GM18505 (cell line): ENCODE data around the gene SUN5.
"Not testable (repeated sequence)": the region's sequence is repeated elsewhere in the genome, so short reads cannot be mapped to it uniquely, and the experiment has no call there.

ENCODE experiments used
- ATAC-seq: cut with Tn5 transposase; IDR thresholded peaks from one replicate; pipeline ENCODE4 v1.9.1; 2021; ENCODE audit not compliant: unreplicated experiment
- POLR2A ChIP-seq: IDR thresholded peaks from 4 replicates; pipeline ENCODE4 v1.6.1; 2011; ENCODE audit warnings: borderline replicate concordance; ENCODE audit not compliant: insufficient read depth, insufficient read length; ENCODE audit errors: extremely low read depth

SUN5 gene, protein sequence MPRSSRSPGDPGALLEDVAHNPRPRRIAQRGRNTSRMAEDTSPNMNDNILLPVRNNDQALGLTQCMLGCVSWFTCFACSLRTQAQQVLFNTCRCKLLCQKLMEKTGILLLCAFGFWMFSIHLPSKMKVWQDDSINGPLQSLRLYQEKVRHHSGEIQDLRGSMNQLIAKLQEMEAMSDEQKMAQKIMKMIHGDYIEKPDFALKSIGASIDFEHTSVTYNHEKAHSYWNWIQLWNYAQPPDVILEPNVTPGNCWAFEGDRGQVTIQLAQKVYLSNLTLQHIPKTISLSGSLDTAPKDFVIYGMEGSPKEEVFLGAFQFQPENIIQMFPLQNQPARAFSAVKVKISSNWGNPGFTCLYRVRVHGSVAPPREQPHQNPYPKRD

DNA sequence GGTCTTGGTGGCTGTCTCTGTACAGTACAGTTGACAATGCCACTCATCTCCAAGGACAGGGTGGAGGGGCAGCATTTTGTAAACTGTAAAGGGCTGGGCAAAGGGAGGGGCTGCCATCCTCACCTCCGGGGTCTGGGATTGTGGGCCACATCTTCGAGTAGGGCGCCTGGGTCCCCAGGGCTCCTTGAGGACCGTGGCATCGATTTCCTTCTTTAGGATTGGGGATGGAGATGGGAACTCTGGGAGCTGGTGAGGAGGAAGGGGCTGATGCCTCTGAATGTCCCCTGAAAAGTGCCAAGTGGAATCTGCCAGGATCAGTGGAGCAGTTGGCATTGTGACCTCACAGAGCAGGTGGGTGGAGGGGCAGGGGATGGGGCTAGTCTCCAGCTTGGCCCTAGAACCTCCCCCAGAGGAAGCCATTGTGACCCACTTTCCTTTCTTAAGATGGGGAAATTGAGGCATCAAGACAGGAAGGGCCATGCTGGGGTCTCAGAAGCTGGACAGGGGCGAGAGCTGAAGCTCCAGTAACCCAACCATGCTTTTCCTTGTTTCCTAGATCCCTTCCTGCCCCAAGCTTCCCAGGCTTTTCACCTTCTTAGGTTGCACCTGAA lies at the start of gene SUN5:
SUN5 (minus strand) TSS at position 293 of the 611 bp plus-strand sequence; CDS start at position 200, 93 bp downstream.
- no peak for ATAC-seq
- TF ChIP-seq POLR2A = no peak

GRCh38 chr20:33053291-33054106 lies 49.3 kb upstream of the SUN5 start, which contains the start of gene BPIFB3:
TSS of gene BPIFB3 (plus strand) at chr20:33053903. CDS start at chr20:33055436, 1,533 bp downstream.
- TF ChIP-seq POLR2A = no peak
- ATAC-seq = no peak

GRCh38 chr20:33051333-33051732 lies 47.1 kb upstream of the SUN5 start:
- no peak for ATAC-seq
- TF ChIP-seq POLR2A = no peak

DNA sequence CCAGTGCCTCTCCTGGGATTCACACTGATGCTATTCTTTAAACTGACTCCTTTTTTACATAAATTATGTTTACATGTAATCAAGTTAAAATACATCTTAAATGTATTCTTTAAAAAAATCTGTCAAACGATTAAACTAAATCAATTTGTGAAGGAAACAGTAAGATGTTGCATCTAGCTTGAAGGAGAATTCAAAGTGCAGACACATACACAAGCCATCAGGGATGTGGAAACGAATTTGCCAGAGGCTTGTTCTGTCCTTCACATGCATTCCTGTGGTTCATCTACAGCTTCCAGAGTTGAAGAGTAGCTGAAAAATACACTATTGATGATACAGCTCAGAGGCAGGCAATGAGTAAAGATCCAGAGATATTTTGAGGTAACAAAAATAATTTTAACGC lies 42.2 kb upstream of the SUN5 start:
- no peak for ATAC-seq

DNA sequence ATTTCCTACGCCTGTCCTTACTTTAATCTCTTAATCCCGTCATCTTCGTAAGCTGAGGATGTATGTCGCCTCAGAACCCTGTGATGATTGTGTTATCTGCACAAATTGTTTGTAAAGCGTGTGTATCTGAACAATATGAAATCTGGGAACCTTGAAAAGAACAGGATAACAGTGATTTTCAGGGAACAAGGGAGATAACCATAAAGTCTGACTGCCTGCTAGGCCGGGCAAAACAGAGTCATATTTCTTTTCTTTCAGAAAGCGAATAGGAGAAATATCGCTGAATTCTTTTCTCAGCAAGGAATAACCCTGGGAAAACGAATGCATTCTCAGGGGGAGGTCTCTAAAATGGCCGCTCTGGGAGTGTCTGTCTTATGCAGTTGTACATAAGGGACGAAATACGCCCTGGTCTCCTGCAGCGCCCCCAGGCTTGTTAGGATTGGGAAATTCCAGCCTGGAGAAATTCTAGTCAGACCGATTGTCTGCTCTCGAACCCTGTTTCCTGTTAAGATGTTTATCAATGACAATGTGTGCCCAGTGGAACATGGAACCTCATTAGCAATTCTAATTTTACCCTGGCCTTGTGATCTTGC lies 41.0 kb upstream of the SUN5 start:
- ATAC-seq = not testable (repeated sequence)

More for the DNA sequence above, 42.2 kb upstream of the SUN5 start:
- no peak for TF ChIP-seq POLR2A

- no peak for ATAC-seq
- TF ChIP-seq POLR2A = no peak
Measured at GRCh38 chr20:33043731-33044181, 39.5 kb upstream of the SUN5 start.

DNA sequence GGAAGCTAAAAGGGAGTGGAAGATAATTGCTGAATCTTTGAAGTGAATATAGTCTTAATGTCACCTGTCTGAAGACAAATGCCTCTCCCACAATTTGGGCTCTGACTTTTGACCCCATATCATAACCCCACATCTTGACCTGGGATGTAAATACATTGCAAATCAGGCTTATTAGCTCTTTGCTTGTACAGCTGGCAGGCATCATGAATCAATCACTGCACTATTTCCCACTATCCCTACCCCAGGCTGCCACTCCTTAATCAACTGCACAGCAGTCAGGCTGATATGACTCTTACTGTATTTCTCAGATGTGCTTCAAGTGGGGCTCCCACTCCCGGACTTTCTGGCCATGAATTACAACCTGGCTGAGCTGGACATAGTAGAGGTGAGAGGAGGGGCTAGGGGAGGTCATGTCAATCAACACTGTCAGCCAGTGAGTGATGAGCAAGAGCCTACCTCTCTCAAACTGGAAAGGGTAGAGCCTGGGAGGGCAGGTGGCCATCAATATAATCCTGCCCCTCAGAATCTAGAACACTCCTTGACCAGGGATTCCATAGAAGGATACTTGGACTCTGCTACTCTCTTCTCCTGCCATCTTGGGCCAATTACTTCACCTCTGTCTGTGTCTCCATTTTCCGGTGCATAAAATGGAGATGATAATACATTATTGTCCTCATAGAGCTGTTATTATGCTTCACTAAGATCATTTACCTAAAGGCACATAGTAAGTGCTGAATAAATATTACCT lies 38.9 kb upstream of the SUN5 start:
- no peak for TF ChIP-seq POLR2A
- no peak for ATAC-seq

- ATAC-seq = no peak
- TF ChIP-seq POLR2A = no peak
Measured at GRCh38 chr20:33042430-33042829, 38.2 kb upstream of the SUN5 start.

DNA sequence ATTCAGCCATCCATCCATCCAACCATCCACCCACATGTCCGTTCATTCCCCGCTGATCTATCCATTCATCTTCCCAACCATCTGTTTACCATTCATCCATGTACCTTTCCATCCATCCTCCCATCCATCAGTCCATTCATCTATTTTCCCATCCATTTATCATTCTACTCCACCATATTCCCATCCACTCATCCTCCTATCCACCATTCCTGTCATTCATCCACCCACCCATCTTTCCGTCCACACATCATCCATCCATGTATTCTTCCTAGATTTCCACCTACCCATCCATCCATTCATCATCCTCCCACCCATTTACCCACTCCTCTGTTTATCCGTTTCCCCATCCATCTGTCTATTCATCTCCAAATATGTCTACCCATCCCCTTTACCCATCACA lies 34.0 kb upstream of the SUN5 start:
- no peak for TF ChIP-seq POLR2A
- no peak for ATAC-seq

DNA sequence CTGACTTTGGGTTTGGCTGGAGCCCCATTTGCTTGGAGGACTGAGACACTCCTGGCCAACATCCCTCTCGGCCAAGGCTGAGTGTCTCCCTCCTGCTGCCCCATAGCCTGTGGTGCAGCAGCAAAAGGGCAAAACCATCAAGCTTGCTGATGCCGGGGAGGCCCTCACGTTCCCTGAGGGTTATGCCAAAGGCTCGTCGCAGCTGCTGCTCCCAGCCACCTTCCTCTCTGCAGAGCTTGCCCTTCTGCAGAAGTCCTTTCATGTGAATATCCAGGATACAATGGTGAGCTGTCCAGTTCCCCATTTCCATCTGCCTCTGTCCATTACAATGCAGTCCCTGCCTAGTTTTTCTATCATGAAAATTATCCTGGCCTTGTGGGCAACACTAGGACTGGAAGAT lies 33.2 kb upstream of the SUN5 start:
- ATAC-seq = no peak
- no peak for TF ChIP-seq POLR2A

DNA sequence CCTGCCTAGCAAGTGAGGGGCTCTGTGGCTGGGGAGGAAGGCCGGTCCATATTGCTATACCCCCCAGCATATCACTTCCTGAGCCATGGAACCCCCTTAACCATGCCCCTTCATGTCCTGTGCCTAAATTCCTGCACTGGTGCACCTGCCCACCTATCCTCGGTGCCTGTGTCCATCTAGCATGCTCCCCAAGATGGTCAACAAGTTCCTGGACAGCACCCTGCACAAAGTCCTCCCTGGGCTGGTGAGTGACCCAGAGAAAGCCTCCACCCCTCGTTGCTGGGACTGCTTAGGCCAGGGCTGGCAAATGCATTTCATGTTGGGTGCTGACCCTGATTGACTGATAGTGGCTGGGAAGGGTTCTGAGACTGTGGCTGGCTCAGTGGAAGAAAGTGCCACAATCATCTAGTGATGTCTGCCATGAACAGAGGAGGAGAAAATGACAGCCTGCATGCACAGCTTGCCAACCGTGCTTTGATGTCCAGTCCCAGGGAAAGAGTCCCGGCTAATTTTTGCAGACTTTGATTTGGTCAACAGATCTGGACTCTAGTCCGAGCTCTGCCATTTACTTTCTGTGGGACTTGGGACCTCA lies 30.8 kb upstream of the SUN5 start:
- no peak for ATAC-seq
- no peak for TF ChIP-seq POLR2A

DNA sequence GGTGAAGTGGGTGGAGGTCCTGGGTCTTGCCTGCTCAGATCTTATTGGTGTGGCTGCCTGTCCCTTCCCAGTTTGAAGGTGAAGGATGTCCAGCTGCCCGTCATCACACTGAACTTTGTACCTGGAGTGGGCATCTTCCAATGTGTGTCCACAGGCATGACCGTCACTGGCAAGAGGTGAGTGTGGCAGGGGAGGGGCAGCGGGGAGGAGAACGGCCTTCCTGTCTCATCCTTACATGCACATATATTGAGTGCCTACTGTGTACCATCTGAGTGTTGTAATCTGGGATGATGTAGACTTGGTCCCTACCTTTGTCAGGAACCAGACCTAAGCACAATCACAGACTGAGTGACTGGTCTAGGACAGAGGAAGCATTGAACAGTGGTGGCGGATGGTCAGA lies 29.9 kb upstream of the SUN5 start:
- no peak for ATAC-seq
- no peak for TF ChIP-seq POLR2A
